Adipose tissue (tissue), 3 donors: Measurements from ENCODE around the gene DLGAP4. TPM values are rescaled to one million over a fixed set of nuclear protein-coding genes. Genes with fewer than 3 reads are reported as not detected.

Experiments used
- H3K27ac ChIP-seq: one replicate; pipeline ENCODE4 v1.5.1; 2013; ENCODE audit warnings: low read depth, low read length
- WGBS, 3 donors: extraction: QIAGEN DNeasy Blood & Tissue Kit; methylation state at CpG; one replicate each; pipeline ENCODE4 v1.1.7; 2013; 5-methylcytosine and 5-hydroxymethylcytosine counted together
- polyA plus RNA-seq, 3 donors: library from polyadenylated mRNA; stranded (reverse); fragments of 200-250 nt; gene quantifications; one replicate each; pipeline ENCODE4 v1.2.3, GENCODE V29; 2013
- donor health status: healthy with polysubstance abuse.
- donor health status: Bipolar disorder and iron deficiency.
- donor health status: healthy.

The DLGAP4 gene
- polyA plus RNA-seq, 3 donors = 20.1 to 41.2 (median 31.9) TPM

DNA sequence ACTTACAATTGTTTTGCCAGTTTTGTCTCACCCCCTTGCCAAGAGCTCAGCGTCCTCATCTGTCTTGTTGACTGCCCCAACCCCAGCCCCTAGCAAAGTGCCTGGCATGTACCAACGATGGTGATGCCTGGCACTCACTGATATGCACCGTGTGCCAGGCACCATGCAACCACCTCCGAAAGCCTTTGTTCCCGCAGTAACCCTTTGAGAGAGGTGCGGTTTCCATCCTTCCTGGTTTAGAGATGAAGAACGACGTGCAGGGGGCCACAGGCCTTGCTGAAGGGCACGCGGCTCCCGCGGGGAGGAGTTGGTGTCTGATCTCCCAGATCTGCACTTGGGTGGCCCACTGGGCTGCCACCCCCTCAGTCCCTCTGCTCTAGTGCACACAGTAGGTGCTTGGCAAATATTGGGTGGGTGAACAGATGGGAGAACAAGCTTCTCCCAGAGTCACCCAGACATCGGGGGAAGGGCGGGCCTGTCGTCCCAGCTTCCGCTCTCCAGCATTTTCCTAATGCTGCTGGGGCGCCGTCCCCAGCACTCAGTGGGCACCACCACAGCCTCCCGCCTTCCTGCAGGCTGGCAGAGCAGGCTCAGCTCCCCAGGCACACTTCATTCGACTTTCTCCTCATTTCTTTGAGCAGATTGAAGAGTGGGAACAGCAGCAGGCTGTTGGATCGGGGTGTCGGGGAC lies 35.3 kb downstream of the DLGAP4 start:
- 80 to 85% (median 82%) methylated on average over 22 of the region's 22 CpGs for WGBS, 3 donors
- H3K27ac ChIP-seq = no peak overlapping the region

DNA sequence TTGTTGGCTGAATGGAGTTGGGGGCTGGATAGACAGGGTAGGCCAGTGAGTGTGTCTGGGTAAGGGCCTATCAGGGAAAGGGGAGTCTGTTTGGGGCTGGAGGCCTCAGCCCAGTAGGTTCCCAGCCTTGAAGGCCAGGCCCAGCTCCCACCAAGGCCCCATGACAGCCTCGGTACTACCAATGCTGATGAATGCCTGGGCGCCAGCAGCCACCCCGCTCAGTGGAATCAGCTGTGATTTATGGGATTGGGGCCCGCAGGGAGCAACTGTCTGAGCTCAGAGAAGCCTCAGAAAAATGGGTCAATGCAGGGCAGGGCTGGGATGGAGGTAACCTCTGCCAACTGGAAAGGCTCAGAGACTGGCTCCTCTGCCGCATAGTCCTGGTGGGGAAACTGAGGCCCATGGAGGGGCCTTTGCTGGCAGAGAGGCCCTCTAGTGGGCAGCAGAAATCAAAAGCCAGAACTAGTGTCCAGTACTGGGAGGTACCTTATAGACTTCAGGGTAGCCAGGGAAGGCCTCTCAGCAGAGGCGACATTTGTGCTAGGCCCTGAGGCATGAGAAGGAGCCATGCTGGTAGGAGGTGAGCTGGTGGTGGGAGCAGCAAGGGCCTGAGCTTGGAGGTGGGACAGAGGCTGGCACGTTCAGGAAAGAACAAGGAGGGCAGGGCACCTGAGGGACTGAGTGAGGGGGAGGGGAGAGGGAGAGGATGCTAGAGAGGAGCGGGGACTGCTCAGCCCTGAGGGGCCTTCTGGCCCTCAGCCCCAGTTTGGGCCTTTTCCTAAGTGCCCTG lies 36.4 kb downstream of the DLGAP4 start:
- H3K27ac ChIP-seq = no peak overlapping the region
- WGBS, 3 donors = 71 to 86% (median 72%) methylated on average over 8 of the region's 8 CpGs

DNA sequence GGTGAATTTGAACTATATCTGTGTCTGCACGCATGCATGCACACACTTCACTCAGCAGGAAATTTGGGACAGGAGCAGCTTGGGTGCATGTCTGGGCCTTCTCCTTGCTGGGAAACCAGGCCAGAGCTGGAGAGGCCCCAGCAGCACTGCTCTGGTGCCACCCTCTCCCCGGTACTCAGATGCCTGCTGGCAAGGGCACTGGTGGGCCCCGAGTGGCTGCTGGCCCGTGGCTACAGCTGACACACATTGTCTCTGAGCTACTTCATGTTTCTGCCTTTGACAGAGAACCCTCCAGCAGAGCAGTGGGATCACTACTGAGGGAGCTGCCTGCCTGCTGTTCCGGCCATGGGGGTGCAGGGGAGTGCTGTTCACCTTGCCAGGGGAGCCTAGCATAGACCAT lies 37.5 kb downstream of the DLGAP4 start:
- no peak overlapping the region for H3K27ac ChIP-seq
- WGBS, 3 donors = 82 to 84% (median 83%) methylated on average over 5 of the region's 5 CpGs

DNA sequence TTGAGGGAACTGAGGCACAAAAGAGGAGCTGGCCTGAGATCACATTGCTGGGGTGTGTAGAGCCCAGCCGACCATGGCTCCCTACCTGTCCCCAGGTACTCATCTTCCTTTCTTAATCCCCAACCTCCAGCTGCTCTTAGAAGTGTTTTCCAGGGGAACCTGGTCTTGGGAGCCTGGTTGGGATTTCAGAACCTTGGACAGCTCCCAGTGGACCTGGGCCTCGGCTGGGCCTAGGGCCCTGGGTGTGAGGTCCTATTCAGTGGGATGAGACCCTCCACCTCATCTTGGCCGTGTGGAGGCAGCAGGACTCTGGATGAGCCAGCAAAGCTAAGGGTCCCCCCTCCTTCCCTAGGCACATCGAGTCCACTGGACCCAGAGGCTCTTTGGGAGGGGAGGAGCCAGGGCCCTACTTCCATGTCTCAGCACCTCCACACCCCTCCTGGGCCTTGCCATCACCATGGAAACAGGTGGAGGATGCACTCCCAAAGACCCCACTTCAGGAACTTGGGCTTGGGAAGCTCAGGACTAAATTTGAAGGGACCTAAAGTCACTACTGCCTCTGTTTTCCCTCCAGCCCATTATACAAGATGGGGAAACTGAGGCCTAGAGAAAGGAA lies 38.5 kb downstream of the DLGAP4 start:
- 9 to 34% (median 16%) methylated on average over 4 of the region's 4 CpGs for WGBS, 3 donors
- H3K27ac ChIP-seq = no peak overlapping the region

DNA sequence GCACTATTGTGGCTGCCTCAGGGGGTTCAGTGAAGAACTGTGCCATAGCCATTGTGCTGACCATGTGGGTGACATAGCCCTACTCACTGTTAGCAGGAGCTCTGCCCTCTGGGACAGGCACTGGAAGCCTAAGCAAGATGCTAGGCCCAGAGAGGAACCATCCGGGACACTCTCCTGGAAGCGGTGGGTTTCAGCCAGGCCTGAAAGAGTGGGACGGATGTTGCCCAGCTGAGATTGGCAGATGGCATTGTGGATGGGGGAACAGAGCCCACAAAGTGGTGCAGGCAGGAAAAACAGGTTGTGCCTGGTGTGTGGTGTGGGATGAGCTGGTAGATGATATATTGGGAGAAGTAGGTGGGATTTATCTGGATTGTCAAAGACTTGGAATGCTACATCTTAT lies 40.1 kb downstream of the DLGAP4 start:
- 89 to 95% (median 94%) methylated on average over 3 of the region's 3 CpGs for WGBS, 3 donors
- H3K27ac ChIP-seq = no peak overlapping the region

DNA sequence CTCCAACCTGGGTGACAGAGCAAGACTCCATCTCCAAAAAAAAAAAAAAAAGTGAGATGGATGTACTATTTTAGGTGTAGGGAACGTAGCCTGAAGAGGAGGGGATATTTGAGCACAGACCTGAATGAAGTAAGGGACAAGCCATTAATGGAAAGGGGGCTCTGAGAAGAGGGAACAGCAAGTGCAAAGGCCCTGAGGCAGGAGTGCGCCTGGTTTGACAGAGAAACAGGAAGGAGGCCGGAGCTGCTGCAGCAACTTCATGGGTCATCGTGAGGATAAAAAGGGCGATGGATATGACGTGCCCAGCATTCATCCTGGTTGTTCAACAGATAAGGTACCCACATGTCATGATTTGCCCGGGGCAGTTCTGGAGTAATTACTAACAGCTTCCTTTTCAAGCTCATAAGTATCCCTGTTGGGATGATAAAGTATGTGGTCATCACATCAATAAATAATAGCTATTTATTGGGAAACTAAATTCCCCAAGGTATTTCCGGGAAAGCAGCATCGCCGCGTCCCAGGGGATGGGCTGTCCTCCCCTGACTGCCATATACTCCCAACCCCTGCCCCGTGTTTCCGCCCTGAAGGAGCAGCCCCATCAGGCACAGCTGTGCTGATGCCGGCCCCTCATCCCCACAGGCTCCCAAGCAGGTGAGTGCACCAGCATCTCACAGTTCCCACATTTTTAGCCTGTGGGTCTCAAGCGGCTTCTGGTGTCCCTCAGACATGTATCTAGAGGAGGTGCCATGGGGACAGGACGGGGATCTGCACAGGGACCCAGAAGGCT lies 43.4 kb downstream of the DLGAP4 start:
- 77 to 82% (median 82%) methylated on average over 16 of the region's 16 CpGs for WGBS, 3 donors
- no peak overlapping the region for H3K27ac ChIP-seq

DNA sequence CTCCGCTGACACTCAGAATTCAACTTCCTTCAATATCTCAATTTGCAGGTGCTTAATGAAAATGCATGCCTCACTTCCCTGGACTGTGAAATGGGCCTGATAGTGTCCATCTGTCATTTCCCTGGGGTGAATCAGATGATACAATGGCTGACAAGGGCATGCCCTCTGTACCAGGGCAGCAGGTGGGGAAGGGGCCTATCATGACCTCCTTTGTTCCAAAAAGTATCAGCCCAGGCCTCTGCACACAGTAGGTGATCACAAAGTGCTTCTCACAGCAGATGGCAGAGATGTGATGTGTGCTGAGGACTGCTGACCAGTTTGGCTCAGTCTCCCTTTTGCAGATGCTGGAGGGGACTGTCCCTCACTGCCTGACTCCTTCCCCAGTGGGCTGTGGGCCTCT lies 44.3 kb downstream of the DLGAP4 start:
- 93 to 100% (median 97%) methylated on average over 1 of the region's 1 CpG for WGBS, 3 donors
- H3K27ac ChIP-seq = no peak overlapping the region

DNA sequence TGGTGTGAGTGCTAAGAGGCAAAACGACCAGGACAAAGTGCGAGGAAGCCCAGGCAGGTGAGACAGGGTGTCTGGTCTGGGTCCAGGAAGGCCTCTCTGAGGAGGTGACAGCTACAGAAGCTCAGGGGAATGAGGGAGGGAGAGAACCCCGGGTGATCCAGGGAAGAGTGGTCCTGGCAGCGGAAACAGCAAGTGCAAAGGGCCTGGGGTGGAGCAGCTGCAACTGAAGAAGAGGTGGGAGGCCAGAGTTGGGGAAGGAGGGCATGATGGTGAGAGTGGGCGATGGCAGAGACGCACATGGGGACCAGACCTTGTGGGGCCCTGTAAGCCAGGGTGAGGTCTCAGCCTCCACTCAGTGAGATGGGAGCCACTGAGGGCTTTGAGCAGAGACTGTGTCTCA lies 45.8 kb downstream of the DLGAP4 start:
- no peak overlapping the region for H3K27ac ChIP-seq
- WGBS, 3 donors = 84 to 90% (median 89%) methylated on average over 6 of the region's 6 CpGs

DNA sequence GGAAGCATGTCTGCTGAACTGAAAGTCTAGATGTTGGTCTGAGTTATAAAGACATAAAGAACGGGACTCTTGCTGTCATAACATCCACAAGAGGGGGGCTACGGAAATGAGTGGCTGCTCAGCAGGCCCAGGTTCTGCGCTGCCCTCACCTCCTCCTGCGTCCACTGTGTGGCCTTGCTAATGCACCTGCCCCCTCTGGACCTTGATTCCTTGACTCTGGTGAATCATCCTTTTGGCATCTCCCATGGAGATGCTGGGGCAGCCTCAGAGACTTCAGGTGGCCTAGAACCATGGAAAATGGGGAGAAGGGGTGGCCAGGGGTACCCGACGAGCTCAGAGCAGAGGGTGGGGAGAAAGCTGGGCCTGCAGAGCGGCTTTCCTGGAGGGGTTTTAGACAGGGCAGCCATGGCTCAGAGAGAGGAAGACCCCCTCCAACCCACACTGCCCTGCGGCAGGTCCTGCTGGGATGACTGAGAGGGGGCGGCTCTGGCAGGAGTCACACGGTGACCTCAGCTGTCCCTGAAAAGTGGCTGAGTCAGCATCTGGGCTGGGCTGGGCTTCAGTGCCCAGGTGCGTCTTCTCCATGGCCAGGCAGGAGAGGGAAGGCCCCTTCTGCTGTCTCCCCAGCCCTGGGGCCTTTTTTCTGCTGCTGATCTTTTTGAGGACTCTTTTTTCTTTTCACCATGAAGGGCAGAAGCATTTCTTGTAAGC lies 46.9 kb downstream of the DLGAP4 start:
- no peak overlapping the region for H3K27ac ChIP-seq
- 61 to 65% (median 64%) methylated on average over 11 of the region's 11 CpGs for WGBS, 3 donors

DNA sequence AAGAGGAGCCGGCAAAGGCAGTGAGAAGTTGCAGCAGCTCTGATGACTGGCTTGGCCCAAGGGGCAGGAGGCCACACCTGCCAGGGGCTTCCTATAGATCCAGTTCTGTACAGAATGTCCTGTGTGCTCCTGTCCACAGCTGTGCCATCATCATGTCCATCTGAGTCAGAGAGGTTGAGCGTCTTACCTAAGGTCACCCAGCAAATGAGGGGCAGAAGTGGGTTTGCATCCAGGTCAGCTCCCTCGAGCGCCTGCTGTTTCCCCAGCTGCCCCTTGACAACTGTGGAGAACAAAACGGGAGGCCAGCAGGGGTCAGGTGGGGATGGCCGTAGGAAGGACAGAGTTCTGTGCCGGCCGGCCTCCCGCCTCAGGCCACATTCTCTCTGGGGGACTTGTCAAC lies 47.6 kb downstream of the DLGAP4 start:
- no peak overlapping the region for H3K27ac ChIP-seq
- 58 to 76% (median 69%) methylated on average over 8 to 9 of the region's 9 CpGs for WGBS, 3 donors

DNA sequence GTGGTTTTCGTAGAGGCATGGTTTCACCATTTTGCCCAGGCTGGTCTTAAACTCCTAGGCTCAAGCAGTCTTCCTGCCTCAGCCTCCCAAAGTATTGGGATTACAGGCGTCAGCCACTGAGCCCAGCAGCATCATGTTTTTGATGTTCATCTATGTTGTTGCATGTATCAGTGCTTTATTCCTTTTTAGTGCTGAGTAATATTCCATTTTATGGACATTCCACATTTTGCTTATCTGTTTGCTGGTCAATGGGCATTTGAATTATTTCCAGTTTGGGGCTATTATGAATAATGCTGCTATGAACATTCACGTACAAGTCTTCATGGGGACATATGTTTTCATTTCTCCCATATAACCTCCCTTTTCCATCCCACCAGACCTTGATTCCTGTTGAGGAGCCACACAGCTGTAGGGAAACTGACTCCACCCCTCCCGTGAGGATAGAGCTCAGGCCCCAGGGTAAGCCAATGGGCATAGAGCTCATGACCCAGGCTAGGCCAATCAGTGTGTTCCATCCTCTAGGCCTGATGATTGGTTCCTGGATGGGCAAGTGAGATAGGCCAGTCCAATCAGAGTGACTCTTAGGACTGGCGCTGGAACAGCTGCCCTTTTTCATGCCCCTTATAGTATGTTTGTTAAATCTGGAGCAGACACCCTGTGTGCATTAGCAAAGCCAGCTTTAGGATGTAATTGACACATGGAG lies 49.5 kb downstream of the DLGAP4 start:
- 83 to 89% (median 87%) methylated on average over 5 of the region's 5 CpGs for WGBS, 3 donors
- no peak overlapping the region for H3K27ac ChIP-seq

DNA sequence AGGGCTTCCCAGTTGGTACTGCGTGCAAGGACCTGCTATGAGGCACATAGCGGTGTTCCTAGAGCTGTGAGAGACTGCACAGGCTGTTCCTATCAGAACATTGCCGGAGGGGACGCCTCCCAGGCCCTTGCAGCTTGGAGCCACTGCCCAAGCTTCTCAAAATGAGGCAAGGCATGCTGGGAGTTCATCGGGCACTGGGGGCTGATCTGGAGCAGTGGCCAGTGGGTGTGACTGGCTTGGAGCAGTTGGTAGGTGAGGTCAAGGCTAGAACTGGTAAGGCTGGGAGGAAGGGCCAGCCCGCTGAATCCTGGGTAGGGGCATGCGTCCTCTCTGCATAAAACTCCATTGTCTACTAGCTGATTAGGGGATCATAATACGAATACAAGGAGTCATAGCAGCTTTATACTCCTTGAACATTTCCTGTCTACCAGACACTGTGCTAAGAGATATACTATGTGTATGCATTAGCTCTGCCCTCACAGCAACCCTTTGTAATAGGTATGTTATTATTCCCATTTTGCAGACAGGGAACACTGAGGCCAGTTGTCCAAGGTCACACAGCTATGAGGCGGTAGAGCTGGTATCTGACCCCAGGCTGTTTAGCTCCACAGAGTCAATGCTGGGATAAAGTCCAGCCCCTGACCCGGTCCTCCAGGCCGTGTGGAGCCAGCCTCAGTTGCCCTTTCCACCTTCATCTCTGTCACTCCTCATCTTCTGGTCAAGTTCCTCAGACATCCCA lies 53.7 kb downstream of the DLGAP4 start:
- WGBS, 3 donors = 78 to 80% (median 80%) methylated on average over 11 of the region's 11 CpGs
- H3K27ac ChIP-seq = no peak overlapping the region

DNA sequence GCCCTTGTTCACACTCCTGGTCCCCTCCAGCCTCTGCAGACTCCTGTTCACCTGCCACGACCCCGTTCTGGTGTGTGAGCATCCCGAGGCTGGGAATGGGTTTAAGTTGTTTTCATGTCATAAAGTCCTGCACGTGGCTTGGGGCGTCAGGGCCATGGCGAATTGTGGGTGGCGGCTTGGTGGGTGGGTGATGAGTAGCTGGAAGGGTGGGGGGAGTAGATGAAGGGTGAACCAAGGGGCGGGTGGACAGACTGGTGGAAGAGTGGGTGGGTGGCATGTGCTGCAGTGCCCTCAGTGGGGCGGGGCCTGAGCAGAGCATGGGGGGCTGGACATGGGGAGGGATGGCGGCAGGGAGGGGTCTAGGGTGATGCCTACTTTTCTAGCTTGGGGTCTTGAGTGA lies 54.3 kb downstream of the DLGAP4 start:
- no peak overlapping the region for H3K27ac ChIP-seq
- WGBS, 3 donors = 65 to 72% (median 65%) methylated on average over 10 of the region's 10 CpGs

DNA sequence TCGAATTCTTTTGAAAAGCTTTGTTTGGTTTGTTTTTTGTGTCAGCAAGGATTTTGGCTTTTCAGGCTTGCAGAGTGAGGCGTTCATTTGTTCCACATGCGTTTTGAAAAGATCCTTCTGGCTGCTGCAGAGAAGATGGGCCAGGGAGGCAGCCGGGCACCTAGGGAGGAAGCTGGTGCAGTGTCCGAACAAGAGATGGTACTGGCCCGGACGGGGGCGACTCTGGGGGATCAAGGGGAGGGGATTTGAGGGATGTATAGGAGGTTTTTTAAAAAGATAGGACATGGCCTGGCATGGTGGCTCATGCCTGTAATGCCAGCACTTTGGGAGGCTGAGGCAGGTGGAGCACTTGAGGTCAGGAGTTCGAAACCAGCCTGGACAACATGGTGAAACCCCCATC lies 55.3 kb downstream of the DLGAP4 start:
- WGBS, 3 donors = 69 to 75% (median 74%) methylated on average over 9 of the region's 9 CpGs
- H3K27ac ChIP-seq = no peak overlapping the region

DNA sequence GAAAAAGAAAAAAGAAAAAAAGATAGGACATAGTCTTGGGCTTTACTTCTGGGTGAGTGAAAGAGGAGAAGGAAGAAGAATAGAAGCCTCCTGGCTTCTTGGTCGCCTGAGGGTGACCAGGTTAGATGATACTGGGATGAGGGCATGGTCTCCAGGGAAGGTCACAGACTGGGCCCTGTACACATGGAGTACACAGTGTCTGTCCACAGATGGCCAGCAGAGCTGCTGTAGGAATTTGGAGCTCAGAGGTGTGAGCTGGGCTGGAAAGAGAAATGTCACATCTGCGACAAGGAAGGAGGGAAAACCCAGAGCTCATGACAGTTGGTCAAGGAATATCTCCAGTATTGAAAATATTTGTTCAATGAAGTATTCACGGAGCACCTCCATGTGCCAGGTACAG lies 56.1 kb downstream of the DLGAP4 start:
- 65 to 78% (median 75%) methylated on average over 3 of the region's 3 CpGs for WGBS, 3 donors
- no peak overlapping the region for H3K27ac ChIP-seq

DNA sequence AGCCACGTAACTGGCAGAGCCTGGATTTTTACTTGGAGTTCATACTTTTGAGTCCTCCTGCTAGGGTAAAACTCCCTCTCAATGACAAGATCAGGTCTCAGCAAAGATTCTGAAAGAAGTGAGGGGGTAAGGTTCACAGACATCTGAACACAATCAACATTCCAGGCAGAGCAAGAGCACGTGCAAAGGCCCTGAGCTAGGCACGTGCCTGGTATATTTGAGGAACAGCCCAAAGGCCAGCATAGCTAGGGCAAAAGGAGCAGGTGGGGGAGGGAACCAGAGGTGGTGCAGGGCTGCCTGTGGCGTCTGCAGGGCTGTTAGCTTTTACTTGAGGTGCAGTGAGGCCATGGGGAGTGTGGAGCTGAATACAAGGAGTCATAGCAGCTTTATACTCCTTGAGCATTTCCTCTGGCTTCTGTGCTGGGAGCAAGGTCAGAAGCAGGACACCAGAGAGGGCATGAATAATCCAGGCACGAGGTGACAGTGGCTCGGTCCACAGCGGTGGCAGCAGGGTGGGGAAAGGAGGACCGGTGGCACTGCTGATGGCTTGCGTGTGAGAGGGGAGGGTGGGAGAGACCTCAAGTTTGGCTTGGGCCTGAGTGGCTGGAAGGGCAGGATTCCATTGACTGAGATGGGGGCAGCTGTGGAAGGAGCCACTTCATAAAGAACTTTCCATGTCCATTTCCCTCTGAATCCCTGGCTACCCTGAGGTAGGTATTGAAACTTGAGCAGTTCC lies 57.0 kb downstream of the DLGAP4 start:
- WGBS, 3 donors = 76 to 79% (median 77%) methylated on average over 9 of the region's 9 CpGs

More for the DNA sequence above, 57.0 kb downstream of the DLGAP4 start:
- H3K27ac ChIP-seq = no peak overlapping the region
